Upper lobe of right lung (tissue), 1 donor: ENCODE results near the gene SERPINB2. TPM values are rescaled to one million over a fixed set of nuclear protein-coding genes. Genes with fewer than 3 reads are reported as not detected.

Experiments used
- ATAC-seq: fragments of 200-7000 bp; cut with Tn5 transposase; one replicate; pipeline ENCODE4 v1.9.1; 2020; ENCODE audit warnings: mild to moderate bottlenecking, moderate library complexity
- DNase-seq: peaks from one replicate; pipeline ENCODE4 v3.0.0-alpha.2; 2020
- H3K27ac ChIP-seq: fragments of 200-600 bp; one replicate; pipeline ENCODE4 v1.8.0; 2022
- H3K27me3 ChIP-seq: fragments of 200-600 bp; one replicate; pipeline ENCODE4 v1.8.0; 2022; ENCODE audit warnings: mild to moderate bottlenecking
- H3K36me3 ChIP-seq: fragments of 200-600 bp; one replicate; pipeline ENCODE4 v1.8.0; 2022
- H3K4me1 ChIP-seq: fragments of 200-600 bp; one replicate; pipeline ENCODE4 v1.8.0; 2022
- H3K4me3 ChIP-seq: fragments of 200-600 bp; one replicate; pipeline ENCODE4 v1.8.0; 2022; ENCODE audit warnings: mild to moderate bottlenecking
- H3K9me3 ChIP-seq: fragments of 200-600 bp; one replicate; pipeline ENCODE4 v1.8.0; 2022
- intact Hi-C: fragments of 100-400 bp; cut with DNase I; formaldehyde crosslinking; loops from one replicate; pipeline ENCODE4 v1.11.0; 2022
- total RNA-seq: library from RNA; stranded (reverse); fragmentation: NEBNext Ultra II Directional; extraction: Animal tissue kit (Norgen Biotek cat#: 25700); gene quantifications from one replicate; pipeline ENCODE4 v1.2.1, GENCODE V29; 2021
- TF ChIP-seq, protein P1 (sequence below): fragments of 200-600 bp; IDR thresholded peaks from one replicate; pipeline ENCODE4 v1.8.0; 2022; ENCODE audit warnings: antibody characterized with exemption
- donor health status: DM: no; HTN: yes; CAD: no; lungs with severe emphysema.

The SERPINB2 gene
- total RNA-seq, 1 donor from 2014 or later = 0.38 TPM

DNA sequence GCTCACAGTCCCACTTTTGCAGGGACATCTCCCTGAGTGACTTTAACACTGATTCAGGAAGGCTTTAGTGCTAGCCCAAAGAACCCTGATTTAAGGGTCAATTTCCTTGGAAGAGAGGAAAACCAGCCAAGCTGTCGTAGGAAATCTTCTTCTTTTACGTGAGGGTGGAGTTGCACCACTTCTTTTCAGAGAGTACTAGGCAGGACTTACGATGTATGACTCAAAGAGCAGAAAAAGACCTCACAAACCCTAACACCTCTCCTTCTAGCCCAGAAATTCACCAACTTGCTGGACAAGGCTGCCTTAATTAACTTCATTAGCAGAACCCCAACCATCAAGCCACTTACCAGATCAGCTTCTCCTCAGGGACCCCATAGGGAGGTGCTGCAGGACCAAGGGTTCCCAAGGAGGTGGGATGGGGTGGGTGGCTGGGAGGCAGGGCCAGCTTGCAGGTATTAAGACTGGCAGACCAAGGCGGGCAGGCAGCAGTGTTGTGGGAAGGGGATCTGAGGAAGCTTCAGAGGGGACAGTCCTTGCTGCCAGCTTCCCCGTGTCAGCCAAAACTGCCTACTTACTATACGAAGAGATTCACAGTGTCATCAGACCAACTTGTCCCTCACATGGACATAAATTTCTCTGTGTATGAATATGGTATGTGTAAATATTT is 6.7 kb downstream of the SERPINB2 start:
- H3K27ac ChIP-seq = no peak overlapping the region
- no peak for ATAC-seq
- TF ChIP-seq, protein P1, sequence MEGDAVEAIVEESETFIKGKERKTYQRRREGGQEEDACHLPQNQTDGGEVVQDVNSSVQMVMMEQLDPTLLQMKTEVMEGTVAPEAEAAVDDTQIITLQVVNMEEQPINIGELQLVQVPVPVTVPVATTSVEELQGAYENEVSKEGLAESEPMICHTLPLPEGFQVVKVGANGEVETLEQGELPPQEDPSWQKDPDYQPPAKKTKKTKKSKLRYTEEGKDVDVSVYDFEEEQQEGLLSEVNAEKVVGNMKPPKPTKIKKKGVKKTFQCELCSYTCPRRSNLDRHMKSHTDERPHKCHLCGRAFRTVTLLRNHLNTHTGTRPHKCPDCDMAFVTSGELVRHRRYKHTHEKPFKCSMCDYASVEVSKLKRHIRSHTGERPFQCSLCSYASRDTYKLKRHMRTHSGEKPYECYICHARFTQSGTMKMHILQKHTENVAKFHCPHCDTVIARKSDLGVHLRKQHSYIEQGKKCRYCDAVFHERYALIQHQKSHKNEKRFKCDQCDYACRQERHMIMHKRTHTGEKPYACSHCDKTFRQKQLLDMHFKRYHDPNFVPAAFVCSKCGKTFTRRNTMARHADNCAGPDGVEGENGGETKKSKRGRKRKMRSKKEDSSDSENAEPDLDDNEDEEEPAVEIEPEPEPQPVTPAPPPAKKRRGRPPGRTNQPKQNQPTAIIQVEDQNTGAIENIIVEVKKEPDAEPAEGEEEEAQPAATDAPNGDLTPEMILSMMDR = no peak
- peaks cover 5% of the 10 kb centered on the region for H3K27me3 ChIP-seq
- no peaks in the 10 kb centered on the region for H3K36me3 ChIP-seq
- intact Hi-C loops = no loop called here
- no peak overlapping the region for H3K4me3 ChIP-seq
- H3K4me1 ChIP-seq = no peaks in the 10 kb centered on the region
- H3K9me3 ChIP-seq = no peaks in the 10 kb centered on the region
- DNase-seq = no peak

DNA sequence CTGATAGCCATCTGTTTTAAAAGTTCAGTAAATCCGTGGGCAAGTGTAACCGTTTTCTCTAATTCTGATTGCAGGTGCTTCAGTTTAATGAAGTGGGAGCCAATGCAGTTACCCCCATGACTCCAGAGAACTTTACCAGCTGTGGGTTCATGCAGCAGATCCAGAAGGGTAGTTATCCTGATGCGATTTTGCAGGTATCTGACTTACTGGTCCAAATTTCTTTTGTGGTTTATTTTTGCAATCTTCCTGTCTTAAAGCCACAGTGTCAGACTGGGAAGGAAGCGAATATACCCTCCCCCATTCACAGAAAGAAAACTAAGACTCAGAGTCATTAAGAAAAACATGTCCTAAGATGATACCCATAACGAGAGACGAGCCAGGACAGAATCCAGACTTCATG is 7.7 kb downstream of the SERPINB2 start:
- no peaks in the 10 kb centered on the region for H3K36me3 ChIP-seq
- TF ChIP-seq, protein P1 = no peak
- DNase-seq (no peak), ATAC-seq (no peak)
- H3K27ac ChIP-seq = no peak overlapping the region
- intact Hi-C loops = no loop called here
- H3K4me1 ChIP-seq = no peaks in the 10 kb centered on the region
- H3K9me3 ChIP-seq = no peaks in the 10 kb centered on the region
- peaks cover under 1% of the 10 kb centered on the region for H3K27me3 ChIP-seq
- H3K4me3 ChIP-seq = no peak overlapping the region

DNA sequence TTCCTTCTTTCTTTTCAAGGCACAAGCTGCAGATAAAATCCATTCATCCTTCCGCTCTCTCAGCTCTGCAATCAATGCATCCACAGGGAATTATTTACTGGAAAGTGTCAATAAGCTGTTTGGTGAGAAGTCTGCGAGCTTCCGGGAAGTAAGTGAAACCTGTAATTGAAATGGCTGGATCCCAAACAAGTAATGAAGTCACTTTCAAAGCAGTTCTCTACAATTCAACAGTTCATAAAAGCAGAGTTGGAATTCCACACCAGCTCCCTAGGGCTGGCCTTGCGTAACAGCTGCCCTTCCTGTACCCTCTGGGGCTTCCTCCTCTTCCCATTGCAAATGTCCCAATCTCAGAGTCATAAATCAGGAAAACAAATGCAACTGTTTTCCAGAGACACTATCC is 9.6 kb downstream of the SERPINB2 start:
- TF ChIP-seq, protein P1 = no peak
- no peak overlapping the region for H3K4me3 ChIP-seq
- intact Hi-C loops = no loop called here
- H3K27ac ChIP-seq = no peak overlapping the region
- DNase-seq (no peak), ATAC-seq (no peak)
- no peaks in the 10 kb centered on the region for H3K9me3 ChIP-seq
- no peaks in the 10 kb centered on the region for H3K27me3 ChIP-seq
- no peaks in the 10 kb centered on the region for H3K4me1 ChIP-seq
- no peaks in the 10 kb centered on the region for H3K36me3 ChIP-seq

DNA sequence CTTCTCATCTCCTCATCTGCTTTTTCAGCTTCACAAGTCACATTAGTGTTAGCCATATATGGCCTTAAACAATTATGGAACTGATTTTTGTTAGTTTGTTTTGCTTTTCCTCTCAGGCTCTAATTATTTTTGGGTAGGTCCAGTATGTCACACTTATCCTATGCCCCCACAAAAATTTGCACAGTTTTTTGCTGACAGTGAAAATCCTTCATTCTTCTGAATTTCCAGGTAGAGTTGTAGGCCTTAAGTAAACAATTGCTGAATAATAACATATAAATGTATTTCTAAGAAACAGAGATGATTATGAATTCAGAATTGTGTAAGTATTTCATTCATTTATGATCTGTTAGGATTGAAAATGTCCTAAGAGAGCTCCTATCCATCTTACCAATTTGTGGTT is 11.7 kb downstream of the SERPINB2 start:
- H3K4me3 ChIP-seq = no peak overlapping the region
- TF ChIP-seq, protein P1 = no peak
- no peaks in the 10 kb centered on the region for H3K27me3 ChIP-seq
- DNase-seq = no peak
- no peak overlapping the region for H3K27ac ChIP-seq
- no peaks in the 10 kb centered on the region for H3K4me1 ChIP-seq
- H3K9me3 ChIP-seq = no peaks in the 10 kb centered on the region
- intact Hi-C loops = no loop called here
- no peak for ATAC-seq
- no peaks in the 10 kb centered on the region for H3K36me3 ChIP-seq

DNA sequence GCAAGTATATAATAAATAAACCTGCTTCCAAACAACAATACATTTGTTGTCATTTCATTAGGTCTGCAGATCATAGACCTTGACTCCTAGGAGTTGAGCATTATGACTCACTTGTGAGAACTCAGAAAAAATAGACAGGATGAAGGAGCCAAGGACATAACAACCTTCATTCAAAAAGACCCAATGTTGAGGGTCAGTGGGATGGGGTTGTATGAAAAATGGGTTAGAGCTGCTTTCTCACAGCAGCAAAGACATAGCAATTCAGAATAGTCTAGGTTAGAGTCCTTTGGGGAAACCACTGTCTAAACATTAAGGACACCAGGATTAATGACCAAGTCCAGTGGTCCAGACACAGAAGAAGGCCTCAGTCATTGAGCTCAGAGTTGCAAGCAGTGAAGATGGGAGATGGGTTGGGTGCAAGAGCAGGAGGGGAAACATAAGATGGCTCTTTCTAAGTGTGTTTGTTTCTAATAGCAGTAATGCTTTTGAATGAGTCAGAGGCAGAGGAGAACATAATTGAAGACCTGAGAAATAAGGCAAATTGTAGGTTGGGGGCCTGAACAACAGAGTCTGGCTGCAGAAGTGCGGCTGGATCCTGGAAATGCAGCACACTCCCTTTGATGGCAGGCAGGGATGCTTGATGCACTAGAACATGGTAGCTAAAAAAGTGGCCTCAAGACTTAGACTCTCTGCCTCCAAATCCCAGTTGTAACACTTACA is 16.5 kb downstream of the SERPINB2 start:
- H3K27me3 ChIP-seq = no peaks in the 10 kb centered on the region
- no peak for ATAC-seq
- no peaks in the 10 kb centered on the region for H3K9me3 ChIP-seq
- H3K36me3 ChIP-seq = no peaks in the 10 kb centered on the region
- no peak for DNase-seq
- no peaks in the 10 kb centered on the region for H3K4me1 ChIP-seq
- intact Hi-C loops = no loop called here
- H3K27ac ChIP-seq = no peak overlapping the region
- no peak overlapping the region for H3K4me3 ChIP-seq
- TF ChIP-seq, protein P1 = no peak
